K562 (cell line): Measurements from ENCODE around the gene CHAF1A. TPM values are rescaled to one million over a fixed set of nuclear protein-coding genes. Genes with fewer than 3 reads are reported as not detected.

Experiments used
- BCLAF1 ChIP-seq, 2 experiments: fragments of 450-650 bp in 1 of 2; IDR thresholded peaks; 2 replicates each; pipeline ENCODE4 v1.6.1; 2011 to 2017; ENCODE audit warnings: low read depth in 2 of 2, antibody characterized with exemption in 1 of 2, borderline replicate concordance in 1 of 2, low read length in 1 of 2, mild to moderate bottlenecking in 1 of 2, mixed read lengths in 1 of 2; ENCODE audit not compliant: control insufficient read depth in 1 of 2
- NFYB ChIP-seq: IDR thresholded peaks from 2 replicates; pipeline ENCODE4 v1.6.1; 2011; ENCODE audit warnings: mild to moderate bottlenecking, moderate library complexity; ENCODE audit not compliant: insufficient read length; ENCODE audit errors: extremely low read depth
- SIN3B ChIP-seq: fragments of 450-650 bp; IDR thresholded peaks from 2 replicates; pipeline ENCODE4 v1.6.1; 2017; ENCODE audit warnings: low read depth, mild to moderate bottlenecking, moderate library complexity
- ZNF407 ChIP-seq: fragments of 450-650 bp; IDR thresholded peaks from 2 replicates; pipeline ENCODE4 v1.6.1; 2016; ENCODE audit warnings: low read depth
- polyA plus RNA-seq, 8 experiments: library from polyadenylated mRNA; depleted of rRNA in 4 of 8; stranded (reverse) in 5 of 8; unstranded in 3 of 8; fragments of >200 nt; fragmentation: Nextera tagmentation in 2 of 8; fragmentation: Illumina TruSeq in 1 of 8; extraction: Ambion mirVana in 2 of 8; extraction: Trizol in 1 of 8; gene quantifications; 2 replicates each; pipeline versions ENCODE4 v1.2.1 to v1.2.3, GENCODE V29; 2011 to 2014; ENCODE audit warnings: inconsistent platforms in 1 of 8, missing spikeins in 1 of 8
- total RNA-seq, 7 experiments: library from RNA; depleted of rRNA in 6 of 7; stranded (reverse); fragments of >200 nt in 6 of 7; fragmentation: Illumina TruSeq in 2 of 7; extraction: Trizol in 2 of 7; gene quantifications; 2 replicates each; pipeline versions ENCODE4 v1.2.1 to v1.2.3, GENCODE V29; 2011 to 2021; ENCODE audit warnings: low replicate concordance in 1 of 7

The CHAF1A gene
- total and polyA plus RNA-seq, 9 of the 15 experiments (the other 6 are each of a cell fraction or from before 2014, with no cell fraction given), result 1.6 to 86.9 (median 45.2) TPM

GRCh38 chr19:4471403-4472173, 69.1 kb downstream of the CHAF1A start (continued):
- TF ChIP-seq ZNF407 (no peak), NFYB (peak; percentile 85), SIN3B (no peak), BCLAF1 (IDR thresholded peaks at IDR 0.05; ENCODE audit: borderline replicate concordance in 1 of 2, control insufficient read depth in 1 of 2, low read depth in 2 of 2, low read length in 1 of 2) (no peak)
